Transverse colon (tissue), 4 donors: Measurements from ENCODE around the gene PDLIM1.

ENCODE experiments used
- CTCF ChIP-seq, 5 experiments: fragments of 200-600 bp in 3 of 5; fragments of 450-650 bp in 2 of 5; sonication (generic) in 3 of 5; IDR thresholded peaks; 1 replicate in 2 of 5; 2 replicates in 3 of 5; pipeline ENCODE4 v1.5.1; 2016 to 2017; ENCODE audit warnings: antibody characterized with exemption in 5 of 5, inconsistent platforms in 3 of 5, mild to moderate bottlenecking in 2 of 5, moderate library complexity in 1 of 5
- POLR2A ChIP-seq: fragments of 450-650 bp; IDR thresholded peaks from one replicate; pipeline ENCODE4 v1.6.1; 2016; ENCODE audit warnings: antibody characterized with exemption, mild to moderate bottlenecking, moderate library complexity
- POLR2AphosphoS5 ChIP-seq, 3 donors: sonication (generic); formaldehyde crosslinking; IDR thresholded peaks; one replicate each; pipeline ENCODE4 v1.6.1; 2016; ENCODE audit warnings: antibody characterized with exemption in 3 of 3

GRCh38 chr10:95229724-95230627 is 60.8 kb downstream of the PDLIM1 start:
- TF ChIP-seq CTCF (IDR thresholded peaks at IDR 0.05): no peak
- TF ChIP-seq POLR2AphosphoS5 (IDR thresholded peaks at IDR 0.05): no peak
- no peak for TF ChIP-seq POLR2A
